ENCODE data around the gene RGS9BP.
"Not testable (repeated sequence)": the region's sequence is repeated elsewhere in the genome, so short reads cannot be mapped to it uniquely, and the experiment has no call there.

RGS9BP gene

DNA sequence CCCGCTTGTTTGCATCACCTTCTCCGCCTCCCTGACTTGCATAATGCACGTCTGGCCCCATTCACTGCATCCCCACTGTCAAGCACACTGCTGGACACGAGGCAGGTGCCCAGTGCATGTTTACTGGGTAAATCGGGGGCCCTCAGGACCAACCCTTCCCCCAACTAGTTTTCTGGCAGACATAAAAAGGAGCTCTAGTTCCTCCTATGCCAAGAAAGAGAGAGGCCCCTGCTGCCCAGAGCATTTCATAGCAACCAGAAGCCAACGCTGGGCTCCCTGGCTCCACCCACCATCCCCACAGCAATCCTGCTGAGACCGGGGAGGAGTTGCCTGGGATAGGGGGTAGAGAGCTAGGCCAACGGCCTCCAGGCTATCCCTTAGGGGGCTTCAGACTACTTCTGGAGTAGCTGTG, 23.9 kb upstream of the RGS9BP start:
- H3K79me2 ChIP-seq (ENCODE audit: insufficient read depth, low read length), result no peaks in the 10 kb centered on the region
- no peak overlapping the region for H2AFZ ChIP-seq (ENCODE audit: low read length)
- no peak overlapping the region for H3K4me3 ChIP-seq (ENCODE audit: low read depth, low read length, poor library complexity, severe bottlenecking)
- no peak overlapping the region for H3K9ac ChIP-seq (ENCODE audit: low read length)
- H3K27ac ChIP-seq (ENCODE audit: low read depth, low read length, poor library complexity, severe bottlenecking), result no peak overlapping the region
- no peaks in the 10 kb centered on the region for H3K9me2 ChIP-seq (ENCODE audit: low read depth, low read length)
- H4K20me1 ChIP-seq (ENCODE audit: insufficient read depth, low read length), result no peaks in the 10 kb centered on the region
- peaks cover 52% of the 10 kb centered on the region for H3K36me3 ChIP-seq (ENCODE audit: insufficient read depth, low read length)
- no peaks in the 10 kb centered on the region for H3K27me3 ChIP-seq (ENCODE audit: insufficient read depth, low read length)
- H3K4me2 ChIP-seq (ENCODE audit: low read length), result no peak overlapping the region
- TF ChIP-seq, protein P1, sequence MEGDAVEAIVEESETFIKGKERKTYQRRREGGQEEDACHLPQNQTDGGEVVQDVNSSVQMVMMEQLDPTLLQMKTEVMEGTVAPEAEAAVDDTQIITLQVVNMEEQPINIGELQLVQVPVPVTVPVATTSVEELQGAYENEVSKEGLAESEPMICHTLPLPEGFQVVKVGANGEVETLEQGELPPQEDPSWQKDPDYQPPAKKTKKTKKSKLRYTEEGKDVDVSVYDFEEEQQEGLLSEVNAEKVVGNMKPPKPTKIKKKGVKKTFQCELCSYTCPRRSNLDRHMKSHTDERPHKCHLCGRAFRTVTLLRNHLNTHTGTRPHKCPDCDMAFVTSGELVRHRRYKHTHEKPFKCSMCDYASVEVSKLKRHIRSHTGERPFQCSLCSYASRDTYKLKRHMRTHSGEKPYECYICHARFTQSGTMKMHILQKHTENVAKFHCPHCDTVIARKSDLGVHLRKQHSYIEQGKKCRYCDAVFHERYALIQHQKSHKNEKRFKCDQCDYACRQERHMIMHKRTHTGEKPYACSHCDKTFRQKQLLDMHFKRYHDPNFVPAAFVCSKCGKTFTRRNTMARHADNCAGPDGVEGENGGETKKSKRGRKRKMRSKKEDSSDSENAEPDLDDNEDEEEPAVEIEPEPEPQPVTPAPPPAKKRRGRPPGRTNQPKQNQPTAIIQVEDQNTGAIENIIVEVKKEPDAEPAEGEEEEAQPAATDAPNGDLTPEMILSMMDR (IDR thresholded peaks at IDR 0.05; ENCODE audit: low read length), result no peak
- no peak for TF ChIP-seq EZH2 (IDR thresholded peaks at IDR 0.05; ENCODE audit: borderline replicate concordance, low read length)
- no peaks in the 10 kb centered on the region for H3K4me1 ChIP-seq (ENCODE audit: insufficient read depth, low read length, severe bottlenecking)
- no peaks in the 10 kb centered on the region for H3K9me3 ChIP-seq (ENCODE audit: low read length)
- no peaks in the 10 kb centered on the region for H3F3A ChIP-seq (ENCODE audit: insufficient read depth, low read length)

DNA sequence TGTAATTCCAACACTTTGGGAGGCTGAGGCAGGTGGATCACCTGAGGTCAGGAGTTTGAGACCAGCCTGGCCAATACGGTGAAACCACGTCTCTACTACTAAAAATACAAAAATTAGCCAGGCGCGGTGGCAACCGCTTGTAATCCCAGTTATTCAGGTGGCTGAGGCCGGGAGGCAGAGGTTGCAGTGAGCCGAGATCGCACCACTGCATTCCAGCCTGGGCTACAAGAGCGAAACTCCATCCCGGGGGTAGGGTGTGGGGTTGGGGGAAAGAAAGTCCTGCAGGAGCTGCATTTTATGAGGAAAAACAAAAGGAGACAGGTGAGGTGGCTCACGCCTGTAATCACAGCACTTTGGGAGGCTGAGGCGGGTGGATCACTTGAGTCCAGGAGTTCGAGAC, 23.3 kb upstream of the RGS9BP start:
- not testable (repeated sequence) for H3K27me3 ChIP-seq (ENCODE audit: insufficient read depth, low read length); H3K9me3 ChIP-seq (ENCODE audit: low read length); H3K4me2 ChIP-seq (ENCODE audit: low read length); H4K20me1 ChIP-seq (ENCODE audit: insufficient read depth, low read length); H3K4me3 ChIP-seq (ENCODE audit: low read depth, low read length, poor library complexity, severe bottlenecking); H3K9me2 ChIP-seq (ENCODE audit: low read depth, low read length); H3K9ac ChIP-seq (ENCODE audit: low read length); H3K79me2 ChIP-seq (ENCODE audit: insufficient read depth, low read length); H3K4me1 ChIP-seq (ENCODE audit: insufficient read depth, low read length, severe bottlenecking); H2AFZ ChIP-seq (ENCODE audit: low read length); H3K27ac ChIP-seq (ENCODE audit: low read depth, low read length, poor library complexity, severe bottlenecking); H3F3A ChIP-seq (ENCODE audit: insufficient read depth, low read length)
- peaks cover 48% of the 10 kb centered on the region for H3K36me3 ChIP-seq (ENCODE audit: insufficient read depth, low read length)

DNA sequence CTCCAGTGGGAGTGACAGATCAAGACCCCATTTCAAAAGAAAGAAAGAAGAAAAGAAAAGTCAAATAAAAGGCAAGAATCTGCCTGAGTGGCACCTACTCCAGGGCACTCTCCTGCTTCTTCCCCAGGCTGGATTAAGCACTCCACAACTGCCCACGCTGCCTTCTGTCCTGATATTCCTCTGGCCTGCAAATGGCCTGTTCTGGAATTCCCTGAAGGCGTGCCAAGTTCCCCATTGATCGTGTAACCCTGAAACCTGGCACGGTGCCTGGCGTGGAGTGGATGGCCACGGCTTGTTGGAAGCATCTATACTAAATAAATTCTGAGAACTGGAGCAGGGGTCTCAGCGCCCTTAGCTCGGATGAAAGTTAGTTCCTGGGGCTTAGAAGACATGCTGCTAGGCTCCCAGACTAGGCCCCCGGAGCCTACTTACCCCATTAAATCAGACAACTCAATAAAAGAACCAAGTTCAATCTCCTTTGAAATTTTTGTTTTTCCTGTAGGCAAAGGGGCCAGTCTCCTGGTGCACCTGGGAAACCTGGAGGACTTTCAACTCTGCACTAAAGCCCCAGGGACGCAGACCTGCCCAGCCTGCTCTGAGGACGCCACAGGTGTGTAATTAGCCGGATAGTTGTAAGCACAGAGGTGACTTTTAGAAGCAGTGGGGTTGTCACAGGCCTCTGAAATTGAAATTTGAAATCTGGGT, 22.6 kb upstream of the RGS9BP start:
- Histone ChIP-seq H3F3A (ENCODE audit: insufficient read depth, low read length) (no peaks in the 10 kb centered on the region), H3K4me1 (ENCODE audit: insufficient read depth, low read length, severe bottlenecking) (no peaks in the 10 kb centered on the region), H2AFZ (ENCODE audit: low read length) (no peak overlapping the region), H4K20me1 (ENCODE audit: insufficient read depth, low read length) (no peaks in the 10 kb centered on the region), H3K9me2 (ENCODE audit: low read depth, low read length) (no peaks in the 10 kb centered on the region), H3K36me3 (ENCODE audit: insufficient read depth, low read length) (peaks cover 43% of the 10 kb centered on the region), H3K9ac (ENCODE audit: low read length) (no peak overlapping the region), H3K9me3 (ENCODE audit: low read length) (no peaks in the 10 kb centered on the region), H3K27ac (ENCODE audit: low read depth, low read length, poor library complexity, severe bottlenecking) (no peak overlapping the region), H3K79me2 (ENCODE audit: insufficient read depth, low read length) (no peaks in the 10 kb centered on the region), H3K27me3 (ENCODE audit: insufficient read depth, low read length) (no peaks in the 10 kb centered on the region), H3K4me3 (ENCODE audit: low read depth, low read length, poor library complexity, severe bottlenecking) (no peak overlapping the region), H3K4me2 (ENCODE audit: low read length) (no peak overlapping the region)
- no peak for TF ChIP-seq EZH2 (IDR thresholded peaks at IDR 0.05; ENCODE audit: borderline replicate concordance, low read length)
- TF ChIP-seq, protein P1 (IDR thresholded peaks at IDR 0.05; ENCODE audit: low read length), result no peak

DNA sequence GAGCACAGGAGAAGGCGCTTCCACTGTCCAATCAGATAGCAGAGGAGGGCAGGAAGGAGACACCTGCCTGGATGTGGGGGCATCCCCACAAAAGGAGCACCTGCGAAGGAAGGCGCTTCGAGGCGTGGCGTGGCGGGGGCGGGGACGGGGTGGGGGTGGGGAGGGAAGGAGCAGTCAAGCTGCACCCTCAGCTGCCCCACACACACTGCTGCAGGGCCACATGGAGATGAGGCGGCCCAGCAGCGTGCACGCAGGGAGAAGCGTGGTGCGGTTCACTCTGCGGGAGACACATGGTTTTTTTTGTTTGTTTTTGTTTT, 22.1 kb upstream of the RGS9BP start:
- Histone ChIP-seq H2AFZ (ENCODE audit: low read length) (no peak overlapping the region), H4K20me1 (ENCODE audit: insufficient read depth, low read length) (no peaks in the 10 kb centered on the region), H3K9me3 (ENCODE audit: low read length) (no peaks in the 10 kb centered on the region), H3K9ac (ENCODE audit: low read length) (no peak overlapping the region), H3K79me2 (ENCODE audit: insufficient read depth, low read length) (no peaks in the 10 kb centered on the region), H3K27me3 (ENCODE audit: insufficient read depth, low read length) (no peaks in the 10 kb centered on the region), H3K36me3 (ENCODE audit: insufficient read depth, low read length) (peaks cover 44% of the 10 kb centered on the region), H3K27ac (ENCODE audit: low read depth, low read length, poor library complexity, severe bottlenecking) (no peak overlapping the region), H3K9me2 (ENCODE audit: low read depth, low read length) (no peaks in the 10 kb centered on the region), H3K4me1 (ENCODE audit: insufficient read depth, low read length, severe bottlenecking) (no peaks in the 10 kb centered on the region), H3K4me2 (ENCODE audit: low read length) (no peak overlapping the region), H3K4me3 (ENCODE audit: low read depth, low read length, poor library complexity, severe bottlenecking) (no peak overlapping the region), H3F3A (ENCODE audit: insufficient read depth, low read length) (no peaks in the 10 kb centered on the region)
- TF ChIP-seq, protein P1 (IDR thresholded peaks at IDR 0.05; ENCODE audit: low read length), result no peak
- TF ChIP-seq EZH2 (IDR thresholded peaks at IDR 0.05; ENCODE audit: borderline replicate concordance, low read length), result no peak

DNA sequence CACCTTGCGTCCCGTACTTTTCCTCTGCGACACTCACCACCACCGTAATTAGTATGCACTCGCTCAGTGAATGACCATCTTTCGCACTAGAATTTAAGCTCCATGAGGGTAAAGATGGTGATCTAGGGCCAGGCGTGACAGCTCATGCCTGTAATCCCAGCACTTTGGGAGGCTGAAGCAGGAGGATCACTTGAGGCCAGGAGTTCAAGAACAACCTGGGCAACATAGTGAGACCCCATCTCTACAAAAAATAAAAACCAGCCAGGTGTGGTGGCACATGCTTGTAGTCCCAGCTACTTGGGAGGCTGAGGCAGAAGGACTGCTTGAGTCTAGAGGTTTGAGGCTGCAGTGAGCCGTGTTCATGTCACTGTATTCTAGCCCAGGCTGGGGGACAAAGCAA, 19.3 kb upstream of the RGS9BP start:
- H3K9me2 ChIP-seq (ENCODE audit: low read depth, low read length); H3K9ac ChIP-seq (ENCODE audit: low read length); H3K27me3 ChIP-seq (ENCODE audit: insufficient read depth, low read length); H3K4me3 ChIP-seq (ENCODE audit: low read depth, low read length, poor library complexity, severe bottlenecking); H2AFZ ChIP-seq (ENCODE audit: low read length); H3K9me3 ChIP-seq (ENCODE audit: low read length); H3K27ac ChIP-seq (ENCODE audit: low read depth, low read length, poor library complexity, severe bottlenecking); H3F3A ChIP-seq (ENCODE audit: insufficient read depth, low read length); H3K4me2 ChIP-seq (ENCODE audit: low read length); H4K20me1 ChIP-seq (ENCODE audit: insufficient read depth, low read length); H3K4me1 ChIP-seq (ENCODE audit: insufficient read depth, low read length, severe bottlenecking): not testable (repeated sequence)
- Histone ChIP-seq H3K36me3 (ENCODE audit: insufficient read depth, low read length) (peaks cover 39% of the 10 kb centered on the region), H3K79me2 (ENCODE audit: insufficient read depth, low read length) (peaks cover 11% of the 10 kb centered on the region)
